HEK293 (cell line): ENCODE results near the gene NLK.

ENCODE experiments used
- ZNF530 ChIP-seq: fragments of 450-650 bp; formaldehyde crosslinking; IDR thresholded peaks from 2 replicates; pipeline ENCODE4 v1.5.1; 2016; ENCODE audit warnings: low read depth, missing biosample characterization, missing genetic modification characterization
- ZNF561 ChIP-seq: fragments of 450-650 bp; IDR thresholded peaks from 2 replicates; pipeline ENCODE4 v1.5.1; 2018; ENCODE audit warnings: missing biosample characterization, missing genetic modification characterization, borderline replicate concordance
- ZNF571 ChIP-seq: fragments of 450-650 bp; formaldehyde crosslinking; IDR thresholded peaks from 2 replicates; pipeline ENCODE4 v1.5.0; 2017; ENCODE audit warnings: missing biosample characterization, missing genetic modification characterization
- TF ChIP-seq, protein P1 (sequence below): fragments of 450-650 bp; formaldehyde crosslinking; IDR thresholded peaks from 2 replicates; pipeline ENCODE4 v1.5.1; 2016; ENCODE audit warnings: missing biosample characterization, missing genetic modification characterization
- TF ChIP-seq, protein P2 (sequence below): fragments of 450-650 bp; formaldehyde crosslinking; IDR thresholded peaks from 2 replicates; pipeline ENCODE4 v1.5.1; 2016; ENCODE audit warnings: missing biosample characterization, missing genetic modification characterization, low read depth
- TF ChIP-seq, protein P3 (sequence below): fragments of 450-650 bp; formaldehyde crosslinking; IDR thresholded peaks from 2 replicates; pipeline ENCODE4 v1.5.1; 2017; ENCODE audit warnings: missing biosample characterization, missing genetic modification characterization

DNA sequence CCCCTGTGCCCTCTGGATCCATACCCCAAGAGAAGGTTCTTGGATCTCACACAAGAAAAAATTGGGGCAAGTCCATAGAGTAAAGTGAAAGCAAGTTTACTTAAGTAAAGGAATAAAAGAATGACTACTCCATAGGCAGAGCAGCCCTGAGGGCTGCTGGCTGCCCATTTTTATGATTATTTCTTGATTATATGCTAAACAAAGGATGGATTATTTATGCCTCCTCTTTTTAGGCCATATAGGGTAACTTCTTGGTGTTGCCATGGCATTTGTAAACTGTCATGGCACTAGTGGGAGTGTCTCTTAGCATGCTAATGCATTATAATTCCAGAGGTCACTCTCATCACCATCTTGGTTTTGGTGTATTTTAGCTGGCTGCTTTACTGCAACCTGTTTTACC, 70.8 kb downstream of the NLK start:
- TF ChIP-seq ZNF561 (tag by site-specific recombination), result no peak
- TF ChIP-seq, protein P1, sequence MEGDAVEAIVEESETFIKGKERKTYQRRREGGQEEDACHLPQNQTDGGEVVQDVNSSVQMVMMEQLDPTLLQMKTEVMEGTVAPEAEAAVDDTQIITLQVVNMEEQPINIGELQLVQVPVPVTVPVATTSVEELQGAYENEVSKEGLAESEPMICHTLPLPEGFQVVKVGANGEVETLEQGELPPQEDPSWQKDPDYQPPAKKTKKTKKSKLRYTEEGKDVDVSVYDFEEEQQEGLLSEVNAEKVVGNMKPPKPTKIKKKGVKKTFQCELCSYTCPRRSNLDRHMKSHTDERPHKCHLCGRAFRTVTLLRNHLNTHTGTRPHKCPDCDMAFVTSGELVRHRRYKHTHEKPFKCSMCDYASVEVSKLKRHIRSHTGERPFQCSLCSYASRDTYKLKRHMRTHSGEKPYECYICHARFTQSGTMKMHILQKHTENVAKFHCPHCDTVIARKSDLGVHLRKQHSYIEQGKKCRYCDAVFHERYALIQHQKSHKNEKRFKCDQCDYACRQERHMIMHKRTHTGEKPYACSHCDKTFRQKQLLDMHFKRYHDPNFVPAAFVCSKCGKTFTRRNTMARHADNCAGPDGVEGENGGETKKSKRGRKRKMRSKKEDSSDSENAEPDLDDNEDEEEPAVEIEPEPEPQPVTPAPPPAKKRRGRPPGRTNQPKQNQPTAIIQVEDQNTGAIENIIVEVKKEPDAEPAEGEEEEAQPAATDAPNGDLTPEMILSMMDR, result no peak
- no peak for TF ChIP-seq ZNF530 (tag by site-specific recombination)
- TF ChIP-seq, protein P2, sequence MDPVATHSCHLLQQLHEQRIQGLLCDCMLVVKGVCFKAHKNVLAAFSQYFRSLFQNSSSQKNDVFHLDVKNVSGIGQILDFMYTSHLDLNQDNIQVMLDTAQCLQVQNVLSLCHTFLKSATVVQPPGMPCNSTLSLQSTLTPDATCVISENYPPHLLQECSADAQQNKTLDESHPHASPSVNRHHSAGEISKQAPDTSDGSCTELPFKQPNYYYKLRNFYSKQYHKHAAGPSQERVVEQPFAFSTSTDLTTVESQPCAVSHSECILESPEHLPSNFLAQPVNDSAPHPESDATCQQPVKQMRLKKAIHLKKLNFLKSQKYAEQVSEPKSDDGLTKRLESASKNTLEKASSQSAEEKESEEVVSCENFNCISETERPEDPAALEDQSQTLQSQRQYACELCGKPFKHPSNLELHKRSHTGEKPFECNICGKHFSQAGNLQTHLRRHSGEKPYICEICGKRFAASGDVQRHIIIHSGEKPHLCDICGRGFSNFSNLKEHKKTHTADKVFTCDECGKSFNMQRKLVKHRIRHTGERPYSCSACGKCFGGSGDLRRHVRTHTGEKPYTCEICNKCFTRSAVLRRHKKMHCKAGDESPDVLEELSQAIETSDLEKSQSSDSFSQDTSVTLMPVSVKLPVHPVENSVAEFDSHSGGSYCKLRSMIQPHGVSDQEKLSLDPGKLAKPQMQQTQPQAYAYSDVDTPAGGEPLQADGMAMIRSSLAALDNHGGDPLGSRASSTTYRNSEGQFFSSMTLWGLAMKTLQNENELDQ (tag by site-specific recombination), result no peak
- TF ChIP-seq ZNF571 (tag by site-specific recombination), result no peak
- TF ChIP-seq, protein P3, sequence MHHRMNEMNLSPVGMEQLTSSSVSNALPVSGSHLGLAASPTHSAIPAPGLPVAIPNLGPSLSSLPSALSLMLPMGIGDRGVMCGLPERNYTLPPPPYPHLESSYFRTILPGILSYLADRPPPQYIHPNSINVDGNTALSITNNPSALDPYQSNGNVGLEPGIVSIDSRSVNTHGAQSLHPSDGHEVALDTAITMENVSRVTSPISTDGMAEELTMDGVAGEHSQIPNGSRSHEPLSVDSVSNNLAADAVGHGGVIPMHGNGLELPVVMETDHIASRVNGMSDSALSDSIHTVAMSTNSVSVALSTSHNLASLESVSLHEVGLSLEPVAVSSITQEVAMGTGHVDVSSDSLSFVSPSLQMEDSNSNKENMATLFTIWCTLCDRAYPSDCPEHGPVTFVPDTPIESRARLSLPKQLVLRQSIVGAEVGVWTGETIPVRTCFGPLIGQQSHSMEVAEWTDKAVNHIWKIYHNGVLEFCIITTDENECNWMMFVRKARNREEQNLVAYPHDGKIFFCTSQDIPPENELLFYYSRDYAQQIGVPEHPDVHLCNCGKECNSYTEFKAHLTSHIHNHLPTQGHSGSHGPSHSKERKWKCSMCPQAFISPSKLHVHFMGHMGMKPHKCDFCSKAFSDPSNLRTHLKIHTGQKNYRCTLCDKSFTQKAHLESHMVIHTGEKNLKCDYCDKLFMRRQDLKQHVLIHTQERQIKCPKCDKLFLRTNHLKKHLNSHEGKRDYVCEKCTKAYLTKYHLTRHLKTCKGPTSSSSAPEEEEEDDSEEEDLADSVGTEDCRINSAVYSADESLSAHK, result no peak
